RPMI7951 (cell line): ENCODE data around the gene PER1. TPM values are rescaled to one million over a fixed set of nuclear protein-coding genes. Genes with fewer than 3 reads are reported as not detected.

Experiments
- DNase-seq: peaks from one replicate; pipeline ENCODE4 v3.0.0-alpha.2; 2012; ENCODE audit warnings: low read depth
- total RNA-seq: library from RNA; depleted of rRNA; stranded (reverse); fragments of >200 nt; shearing (Covaris generic); gene quantifications from 2 replicates; pipeline ENCODE4 v1.2.3, GENCODE V29; 2014

The PER1 gene
- total RNA-seq, 1 experiment from 2014 or later = 3.0 TPM

DNA sequence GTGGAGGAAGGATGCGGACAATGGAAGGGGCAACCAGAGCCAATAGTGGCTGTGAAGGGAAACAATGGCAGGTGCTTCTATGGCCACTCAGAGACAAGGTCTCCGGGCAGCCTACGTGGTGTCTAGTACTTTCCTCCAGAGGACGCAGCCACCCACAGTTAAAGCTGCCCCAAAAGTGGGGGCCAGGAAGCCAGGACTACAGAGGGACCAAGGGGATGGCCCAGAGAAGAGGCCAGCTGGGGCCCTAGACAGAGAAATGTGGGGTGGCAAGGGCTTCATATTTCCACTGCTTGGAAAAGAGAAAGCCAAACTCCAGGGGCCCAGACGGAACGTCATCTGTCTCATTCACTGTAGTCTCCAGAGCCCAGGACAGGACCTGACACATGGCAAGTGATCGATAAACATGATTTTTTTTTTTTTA is 837 bp upstream of the PER1 start:
- DNase-seq = no peak

GRCh38 chr17:8151641-8152111 is 528 bp downstream of the PER1 start:
- DNase-seq = peak; percentile 46

DNA sequence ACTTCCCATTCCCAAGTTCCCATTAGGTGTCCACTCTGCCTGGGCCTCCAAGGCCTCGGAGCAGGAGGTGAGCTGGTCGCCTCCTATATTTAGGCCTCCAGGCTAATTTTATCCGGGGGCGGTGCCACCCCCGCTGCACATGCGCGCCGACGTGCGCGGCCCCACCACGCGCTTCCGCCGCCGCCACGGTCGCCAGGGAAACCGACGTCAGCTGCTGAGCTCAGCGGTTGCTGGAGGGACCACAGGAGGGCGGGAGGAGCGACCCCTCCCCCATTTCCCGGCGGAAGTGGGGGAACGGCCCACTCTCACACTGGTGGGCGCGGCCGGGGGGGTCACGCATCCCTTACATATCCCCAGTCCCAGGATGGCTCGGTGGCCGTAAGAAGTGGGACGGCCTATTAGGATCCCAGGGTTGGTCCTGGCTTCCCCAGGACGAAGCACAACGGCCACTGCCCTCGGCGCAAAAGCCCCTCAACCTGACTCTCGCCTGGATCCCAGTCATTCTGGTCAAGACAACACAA is 1.0 kb downstream of the PER1 start:
- DNase-seq = peak; percentile 75

- DNase-seq = no peak
These were observed 1.7 kb downstream of the PER1 start for GRCh38 chr17:8150194-8151119.

DNA sequence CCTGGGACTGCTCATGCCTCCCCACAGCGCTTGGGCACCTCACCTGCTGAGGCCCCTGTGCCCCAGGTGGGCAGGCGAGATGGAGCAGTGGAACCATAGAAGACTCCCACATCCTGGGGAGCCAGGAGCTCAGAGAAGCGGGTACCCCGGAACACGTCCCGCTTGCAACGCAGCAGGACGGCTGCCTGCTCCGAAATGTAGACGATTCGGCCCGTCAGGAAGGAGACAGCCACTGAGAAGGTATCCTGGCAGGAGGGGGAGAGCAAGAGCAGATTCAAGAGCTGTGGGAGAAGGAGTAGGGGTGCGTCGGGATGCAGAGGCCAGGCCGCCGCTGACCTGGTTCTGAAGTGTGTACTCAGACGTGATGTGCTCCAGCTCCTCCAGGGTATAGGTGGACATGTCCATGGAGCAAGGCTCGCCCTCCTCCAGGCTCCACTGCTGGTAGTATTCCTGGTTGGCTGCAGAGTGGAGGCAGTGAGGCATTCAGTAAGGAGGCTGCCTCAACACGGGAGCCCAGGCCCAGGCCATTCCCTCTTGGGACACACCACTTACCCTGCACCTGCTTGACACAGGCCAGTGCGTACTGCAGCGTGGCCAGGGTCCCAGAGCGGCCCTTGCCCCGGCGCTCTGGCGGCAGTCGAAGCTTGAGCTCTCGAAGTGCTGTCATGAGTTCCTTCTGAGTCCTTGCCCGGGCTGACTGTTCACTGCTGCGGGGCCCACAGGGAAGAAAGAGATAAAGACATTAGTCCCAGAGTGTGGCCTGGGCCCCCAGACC is 2.6 kb downstream of the PER1 start:
- no peak for DNase-seq

- DNase-seq = no peak
These were observed 3.6 kb downstream of the PER1 start for GRCh38 chr17:8148560-8148959.

DNA sequence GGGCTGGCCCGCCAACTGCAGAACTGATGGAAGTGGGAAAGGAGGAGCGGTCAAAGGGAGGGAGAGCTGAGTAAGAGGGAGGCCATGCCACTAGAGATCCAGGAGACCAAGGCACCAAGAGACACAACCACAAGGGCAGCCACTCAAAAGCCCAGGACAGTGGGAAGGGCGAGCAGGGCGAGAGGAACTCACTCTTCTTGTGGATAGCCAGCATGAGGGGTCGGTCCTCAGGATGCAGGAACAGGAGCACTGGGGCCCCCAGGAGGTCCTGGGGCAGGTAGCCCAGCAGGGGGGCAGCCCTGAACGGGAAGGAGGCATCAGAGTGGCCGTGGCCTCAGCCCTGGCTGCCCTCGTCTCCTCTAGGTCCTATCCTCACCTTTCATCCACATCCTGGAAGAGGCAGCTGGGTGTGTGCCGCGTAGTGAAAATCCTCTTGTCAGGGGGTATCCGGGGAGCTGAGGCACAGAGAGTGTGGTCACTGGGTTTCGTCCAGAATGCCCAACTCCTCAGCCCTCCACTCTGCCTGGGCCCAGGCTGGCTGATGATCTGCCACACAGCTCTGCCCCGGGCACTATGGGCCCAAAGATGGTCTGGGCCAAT is 4.3 kb downstream of the PER1 start:
- DNase-seq = no peak

DNA sequence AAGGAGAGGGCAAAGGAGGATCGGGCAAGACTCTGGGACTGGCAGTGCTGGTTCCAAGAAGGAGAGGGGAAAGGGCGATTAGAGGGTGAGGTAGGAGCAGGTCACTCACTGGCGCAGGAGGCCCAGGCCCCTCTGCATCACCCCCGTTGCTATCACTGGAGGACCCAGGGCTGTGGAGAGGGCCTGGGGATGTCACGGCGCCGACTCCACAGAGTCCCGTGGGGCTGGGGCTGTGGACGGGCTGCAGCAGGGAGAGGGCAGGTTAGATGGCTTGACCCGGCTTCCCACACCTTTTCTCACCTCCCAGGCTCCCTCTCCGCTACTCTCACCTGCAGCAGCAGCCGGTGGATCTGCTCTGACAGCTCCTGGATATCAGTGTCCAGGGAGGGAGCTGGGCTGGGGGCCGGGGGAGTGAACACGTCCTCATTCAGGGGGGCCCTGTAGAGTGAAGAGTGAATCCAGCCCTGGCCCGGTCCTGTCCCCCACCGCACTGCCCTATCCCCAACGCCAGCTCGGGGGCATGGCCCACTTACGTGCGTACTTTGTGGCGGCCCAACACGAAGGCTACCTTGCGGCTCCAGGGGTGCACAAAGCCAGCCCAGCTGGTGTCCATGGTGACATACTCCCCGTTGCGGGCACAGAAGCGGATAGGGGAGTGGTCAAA is 4.9 kb downstream of the PER1 start:
- DNase-seq = no peak

- no peak for DNase-seq
These were observed 5.6 kb downstream of the PER1 start for GRCh38 chr17:8146381-8147140.

DNA sequence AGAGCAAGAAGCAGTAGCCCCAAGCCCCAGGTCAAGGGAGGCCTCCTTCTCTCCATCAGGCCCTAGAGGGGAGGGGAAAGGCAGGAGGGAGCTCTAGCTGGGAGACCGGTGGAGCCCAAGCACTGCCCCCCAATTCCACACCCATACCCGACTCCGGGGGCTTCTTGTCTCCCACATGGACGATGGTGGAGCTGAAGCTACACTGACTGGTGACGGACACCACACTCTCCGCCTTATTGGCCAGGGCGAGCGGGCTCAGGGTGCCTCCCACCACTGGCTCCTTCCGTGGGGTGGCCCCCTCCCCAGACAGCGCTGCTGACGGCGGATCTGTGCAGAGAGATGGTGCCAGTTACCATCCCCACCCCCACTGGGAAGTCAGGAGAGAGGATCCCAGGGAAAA is 6.4 kb downstream of the PER1 start:
- DNase-seq = no peak

- DNase-seq = no peak
These were observed 7.6 kb downstream of the PER1 start for GRCh38 chr17:8144401-8145231.

- DNase-seq = no peak
These were observed 8.4 kb downstream of the PER1 start for GRCh38 chr17:8143581-8144400.

GRCh38 chr17:8142887-8143580 is 9.2 kb downstream of the PER1 start:
- DNase-seq = no peak

DNA sequence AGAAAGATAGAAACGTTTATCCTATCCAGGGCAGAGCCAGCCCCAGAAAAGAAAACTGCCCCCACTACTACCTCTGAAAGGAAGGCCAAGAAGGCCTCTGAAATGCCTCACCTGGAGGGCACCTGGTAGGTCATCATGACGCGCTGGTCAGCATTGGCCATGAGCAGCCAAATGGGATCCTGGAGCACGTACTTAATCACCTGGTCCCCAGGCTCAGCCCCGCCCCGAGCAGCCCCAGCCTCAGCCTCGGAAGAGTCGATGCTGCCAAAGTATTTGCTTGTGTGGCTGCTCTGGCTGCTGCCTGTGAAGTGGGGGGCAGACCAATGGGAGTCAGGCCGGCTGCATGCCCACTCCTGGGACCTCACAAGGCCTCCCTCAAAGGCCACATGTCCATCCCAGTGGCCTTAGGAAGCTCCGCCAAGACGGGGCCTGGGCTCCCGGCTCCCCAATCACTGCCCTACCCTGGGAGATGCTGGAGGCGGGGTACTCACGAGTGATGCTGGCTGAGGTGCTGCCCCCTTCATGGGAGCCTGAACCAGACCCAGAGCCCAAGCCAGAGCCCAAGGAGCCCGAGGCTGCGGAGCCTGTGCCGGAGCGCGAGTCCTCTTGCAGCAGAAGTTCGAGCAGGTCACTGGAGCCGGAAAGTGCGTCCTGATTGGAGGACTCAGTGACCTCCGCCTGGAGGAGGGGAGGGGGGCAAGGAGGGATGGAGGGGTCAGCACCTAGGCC is 9.9 kb downstream of the PER1 start:
- no peak for DNase-seq

DNA sequence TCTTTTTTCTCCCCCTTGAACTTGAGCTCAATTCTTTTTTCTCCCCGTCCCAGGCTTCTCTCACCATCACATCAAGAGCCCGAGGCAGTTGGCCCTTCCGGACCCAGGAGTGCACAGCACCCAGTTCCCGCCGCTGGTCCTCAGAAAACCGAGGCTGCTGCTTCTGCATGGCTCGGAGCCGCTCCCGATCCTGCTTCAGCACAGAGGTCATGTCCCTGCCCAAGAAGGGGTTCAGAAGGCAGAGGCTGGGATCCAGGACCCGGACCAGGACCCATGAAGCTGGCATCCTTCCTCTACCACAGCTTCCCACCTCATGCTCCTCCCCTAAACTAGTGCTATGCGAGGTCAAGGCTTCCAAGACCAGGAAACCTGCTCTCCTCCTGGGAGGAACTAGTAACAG is 10.5 kb downstream of the PER1 start:
- no peak for DNase-seq

DNA sequence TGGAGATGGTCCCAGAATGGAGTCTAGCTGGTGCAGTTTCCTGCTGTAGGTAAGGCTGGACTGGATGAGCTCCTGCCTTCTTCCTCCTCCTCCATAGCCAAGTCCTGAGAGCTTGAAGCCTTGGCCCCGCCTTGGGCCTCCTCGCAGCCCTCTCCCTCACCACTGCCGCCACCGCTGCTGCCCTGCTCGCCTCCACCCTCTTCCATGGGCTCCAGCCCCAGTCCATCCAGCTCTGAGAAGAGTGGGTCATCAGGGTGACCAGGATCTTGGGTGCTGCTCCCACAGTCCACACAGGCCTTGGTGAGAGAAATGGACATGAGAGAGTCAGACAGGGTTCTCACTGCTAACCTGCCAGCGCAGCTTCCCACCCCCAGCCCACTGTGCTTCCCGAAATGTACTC is 11.2 kb downstream of the PER1 start:
- DNase-seq = no peak
